ENCODE results near the gene GPR55.

DNA sequence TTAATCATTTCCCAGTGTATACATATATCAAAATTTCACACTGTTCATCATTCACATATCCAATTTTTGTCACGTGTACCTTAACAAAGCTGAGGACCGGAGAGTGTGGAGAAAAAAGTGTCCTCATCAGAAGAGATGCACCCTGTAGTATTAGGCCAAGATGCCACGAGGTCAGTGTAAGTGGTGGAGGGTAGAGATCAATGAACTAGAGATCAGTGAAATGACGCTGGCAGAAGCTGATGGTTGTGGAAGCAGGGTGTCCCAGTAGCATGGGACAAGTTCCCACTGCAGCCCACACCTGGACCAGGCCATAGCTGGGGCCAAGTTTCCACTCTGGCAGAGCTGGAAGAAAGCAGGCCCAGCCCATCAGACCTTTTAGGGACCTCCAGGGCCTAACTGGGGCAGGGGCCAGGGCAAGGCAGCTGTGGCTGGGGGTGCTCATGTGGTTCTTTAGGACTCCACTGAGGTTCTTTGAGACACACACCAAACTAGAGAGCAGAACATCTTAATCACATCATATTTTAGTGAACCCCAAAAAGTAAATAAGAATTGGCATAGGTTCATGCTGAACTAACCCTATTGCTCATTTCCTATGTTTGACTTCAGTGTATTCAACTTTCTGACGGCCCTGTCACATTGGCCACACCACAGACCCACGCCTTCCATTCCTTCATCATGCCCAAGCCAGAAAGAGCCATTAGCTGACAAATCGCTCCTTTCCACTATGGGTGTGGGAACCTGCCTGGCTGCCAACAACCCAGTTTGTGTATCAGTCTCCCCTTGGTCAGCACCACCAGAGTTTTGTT, 21.6 kb upstream of the GPR55 start:
- no peak for TF ChIP-seq POLR2A (IDR thresholded peaks at IDR 0.05; ENCODE audit: borderline replicate concordance, extremely low read depth, insufficient read depth, insufficient read length)
- TF ChIP-seq, protein P1, sequence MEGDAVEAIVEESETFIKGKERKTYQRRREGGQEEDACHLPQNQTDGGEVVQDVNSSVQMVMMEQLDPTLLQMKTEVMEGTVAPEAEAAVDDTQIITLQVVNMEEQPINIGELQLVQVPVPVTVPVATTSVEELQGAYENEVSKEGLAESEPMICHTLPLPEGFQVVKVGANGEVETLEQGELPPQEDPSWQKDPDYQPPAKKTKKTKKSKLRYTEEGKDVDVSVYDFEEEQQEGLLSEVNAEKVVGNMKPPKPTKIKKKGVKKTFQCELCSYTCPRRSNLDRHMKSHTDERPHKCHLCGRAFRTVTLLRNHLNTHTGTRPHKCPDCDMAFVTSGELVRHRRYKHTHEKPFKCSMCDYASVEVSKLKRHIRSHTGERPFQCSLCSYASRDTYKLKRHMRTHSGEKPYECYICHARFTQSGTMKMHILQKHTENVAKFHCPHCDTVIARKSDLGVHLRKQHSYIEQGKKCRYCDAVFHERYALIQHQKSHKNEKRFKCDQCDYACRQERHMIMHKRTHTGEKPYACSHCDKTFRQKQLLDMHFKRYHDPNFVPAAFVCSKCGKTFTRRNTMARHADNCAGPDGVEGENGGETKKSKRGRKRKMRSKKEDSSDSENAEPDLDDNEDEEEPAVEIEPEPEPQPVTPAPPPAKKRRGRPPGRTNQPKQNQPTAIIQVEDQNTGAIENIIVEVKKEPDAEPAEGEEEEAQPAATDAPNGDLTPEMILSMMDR (IDR thresholded peaks at IDR 0.05 in 2 of 3, conservative IDR thresholded peaks at IDR 0.05 in 1 of 3; ENCODE audit: borderline replicate concordance in 1 of 3, insufficient read depth in 1 of 3, low read depth in 2 of 3, low read length in 2 of 3), result no peak
- no peak for TF ChIP-seq POLR2AphosphoS5 (IDR thresholded peaks at IDR 0.05; ENCODE audit: low read depth, low read length)
- TF ChIP-seq SIN3A (IDR thresholded peaks at IDR 0.05; ENCODE audit: low read depth), result no peak
- no peak for TF ChIP-seq SP1 (IDR thresholded peaks at IDR 0.05; ENCODE audit: low read depth)
- TF ChIP-seq, protein P2, sequence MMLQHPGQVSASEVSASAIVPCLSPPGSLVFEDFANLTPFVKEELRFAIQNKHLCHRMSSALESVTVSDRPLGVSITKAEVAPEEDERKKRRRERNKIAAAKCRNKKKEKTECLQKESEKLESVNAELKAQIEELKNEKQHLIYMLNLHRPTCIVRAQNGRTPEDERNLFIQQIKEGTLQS (IDR thresholded peaks at IDR 0.05), result no peak
- TF ChIP-seq FOSL1 (IDR thresholded peaks at IDR 0.05; ENCODE audit: low read depth), result no peak
- TF ChIP-seq SRF (IDR thresholded peaks at IDR 0.05; ENCODE audit: low read depth), result no peak
- TF ChIP-seq, protein P3, sequence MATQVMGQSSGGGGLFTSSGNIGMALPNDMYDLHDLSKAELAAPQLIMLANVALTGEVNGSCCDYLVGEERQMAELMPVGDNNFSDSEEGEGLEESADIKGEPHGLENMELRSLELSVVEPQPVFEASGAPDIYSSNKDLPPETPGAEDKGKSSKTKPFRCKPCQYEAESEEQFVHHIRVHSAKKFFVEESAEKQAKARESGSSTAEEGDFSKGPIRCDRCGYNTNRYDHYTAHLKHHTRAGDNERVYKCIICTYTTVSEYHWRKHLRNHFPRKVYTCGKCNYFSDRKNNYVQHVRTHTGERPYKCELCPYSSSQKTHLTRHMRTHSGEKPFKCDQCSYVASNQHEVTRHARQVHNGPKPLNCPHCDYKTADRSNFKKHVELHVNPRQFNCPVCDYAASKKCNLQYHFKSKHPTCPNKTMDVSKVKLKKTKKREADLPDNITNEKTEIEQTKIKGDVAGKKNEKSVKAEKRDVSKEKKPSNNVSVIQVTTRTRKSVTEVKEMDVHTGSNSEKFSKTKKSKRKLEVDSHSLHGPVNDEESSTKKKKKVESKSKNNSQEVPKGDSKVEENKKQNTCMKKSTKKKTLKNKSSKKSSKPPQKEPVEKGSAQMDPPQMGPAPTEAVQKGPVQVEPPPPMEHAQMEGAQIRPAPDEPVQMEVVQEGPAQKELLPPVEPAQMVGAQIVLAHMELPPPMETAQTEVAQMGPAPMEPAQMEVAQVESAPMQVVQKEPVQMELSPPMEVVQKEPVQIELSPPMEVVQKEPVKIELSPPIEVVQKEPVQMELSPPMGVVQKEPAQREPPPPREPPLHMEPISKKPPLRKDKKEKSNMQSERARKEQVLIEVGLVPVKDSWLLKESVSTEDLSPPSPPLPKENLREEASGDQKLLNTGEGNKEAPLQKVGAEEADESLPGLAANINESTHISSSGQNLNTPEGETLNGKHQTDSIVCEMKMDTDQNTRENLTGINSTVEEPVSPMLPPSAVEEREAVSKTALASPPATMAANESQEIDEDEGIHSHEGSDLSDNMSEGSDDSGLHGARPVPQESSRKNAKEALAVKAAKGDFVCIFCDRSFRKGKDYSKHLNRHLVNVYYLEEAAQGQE (IDR thresholded peaks at IDR 0.05; ENCODE audit: low read depth), result no peak
- TF ChIP-seq CBX3 (IDR thresholded peaks at IDR 0.05; ENCODE audit: low read depth), result no peak
- no peak for TF ChIP-seq ZNF274 (IDR thresholded peaks at IDR 0.05; ENCODE audit: low read depth, low read length)
- no peak for TF ChIP-seq EGR1 (IDR thresholded peaks at IDR 0.05; ENCODE audit: low read depth)
- no peak for TF ChIP-seq RAD21 (IDR thresholded peaks at IDR 0.05; ENCODE audit: low read depth)
- TF ChIP-seq EZH2phosphoT487 (IDR thresholded peaks at IDR 0.05; ENCODE audit: borderline replicate concordance), result no peak

Data from HCT116 (cell line).